AG08395 (cell line): ENCODE data around the gene MNAT1.

ENCODE experiments used
- DNase-seq: peaks from one replicate; pipeline ENCODE4 v3.0.0; 2012; ENCODE audit warnings: mixed read lengths, low spot score

MNAT1 gene

GRCh38 chr14:60968099-60968498 is 233.5 kb downstream of the MNAT1 start:
- DNase-seq = no peak

DNA sequence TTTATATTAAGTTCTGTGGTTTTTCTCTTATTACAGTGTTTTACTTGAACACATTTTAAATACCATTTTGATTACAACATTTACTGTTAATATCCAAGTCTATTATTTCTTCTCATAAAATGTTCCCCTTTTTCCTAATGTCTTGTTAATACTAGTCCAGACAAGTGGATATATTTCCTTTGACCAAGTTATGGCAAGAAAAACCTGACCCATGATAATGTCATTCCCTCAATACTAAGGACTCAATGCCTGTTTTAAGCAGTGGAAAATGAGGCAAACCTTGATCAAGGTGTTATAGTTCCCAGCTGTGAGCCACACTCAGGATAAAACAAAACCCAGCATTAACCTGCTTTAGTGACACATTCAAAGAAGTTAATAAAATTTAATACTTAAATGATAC is 234.1 kb downstream of the MNAT1 start:
- no peak for DNase-seq

DNA sequence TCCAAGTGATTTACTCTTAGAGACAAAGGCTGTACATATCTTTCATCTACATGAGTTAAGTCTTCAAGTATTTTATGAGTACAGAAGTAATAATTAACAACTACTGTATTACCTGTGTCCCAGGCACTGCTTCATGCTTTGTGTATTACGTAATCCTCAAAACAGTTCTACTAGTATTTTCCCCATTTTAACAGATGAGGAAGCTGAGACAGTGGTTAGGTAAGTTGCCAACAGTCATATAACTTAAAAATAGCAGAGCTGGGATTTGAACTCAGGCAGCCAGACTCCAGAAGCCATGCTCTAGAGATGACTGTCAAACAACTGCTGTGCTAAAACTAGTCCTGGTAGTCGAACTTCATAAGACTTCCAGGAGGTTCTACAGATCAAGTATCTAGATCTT is 235.6 kb downstream of the MNAT1 start:
- DNase-seq = no peak

DNA sequence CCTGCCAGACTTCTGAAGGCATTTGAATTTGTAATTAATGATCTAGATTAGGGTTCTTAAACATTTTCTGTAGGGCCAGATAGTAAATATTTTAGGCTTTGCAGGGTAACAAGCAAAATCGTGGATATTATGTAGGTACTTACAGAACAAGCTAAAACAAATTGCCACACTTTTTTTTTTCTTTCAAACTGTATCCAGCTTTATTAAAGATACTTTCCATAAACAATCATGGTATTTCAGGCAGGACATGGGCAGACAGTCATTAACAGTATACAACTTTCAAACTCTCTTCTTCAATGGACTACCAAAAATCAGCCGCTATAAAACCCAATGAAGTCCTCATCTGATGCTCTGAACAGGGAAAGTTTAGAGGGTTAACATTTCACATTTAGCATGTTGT is 236.7 kb downstream of the MNAT1 start:
- DNase-seq = no peak

DNA sequence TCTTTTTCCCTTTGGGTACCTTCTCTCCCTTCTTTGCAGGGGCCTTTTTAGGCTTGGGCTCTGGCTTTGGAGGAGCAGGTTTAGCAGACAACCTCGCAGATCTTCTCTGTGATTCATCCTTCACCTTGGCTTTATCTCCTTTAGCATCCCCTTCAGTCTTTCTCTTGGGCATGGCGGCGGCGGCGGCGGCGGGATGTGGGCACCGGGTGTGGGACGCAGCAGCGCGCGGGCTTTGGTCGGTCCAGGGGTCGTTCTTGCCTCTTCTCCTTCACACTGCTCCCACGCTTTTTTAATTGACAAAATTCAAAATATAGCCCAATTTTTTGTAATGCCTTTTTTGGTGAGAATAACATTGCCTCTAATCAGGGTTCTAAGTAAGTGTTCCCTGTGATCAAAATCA is 237.7 kb downstream of the MNAT1 start:
- no peak for DNase-seq

GRCh38 chr14:60973070-60973469 is 238.5 kb downstream of the MNAT1 start:
- no peak for DNase-seq

GRCh38 chr14:60974090-60974651 is 239.6 kb downstream of the MNAT1 start:
- DNase-seq = no peak

GRCh38 chr14:60975551-60975950 is 241.0 kb downstream of the MNAT1 start:
- DNase-seq = no peak

- DNase-seq = no peak
These were observed 243.3 kb downstream of the MNAT1 start for GRCh38 chr14:60977847-60978246.

DNA sequence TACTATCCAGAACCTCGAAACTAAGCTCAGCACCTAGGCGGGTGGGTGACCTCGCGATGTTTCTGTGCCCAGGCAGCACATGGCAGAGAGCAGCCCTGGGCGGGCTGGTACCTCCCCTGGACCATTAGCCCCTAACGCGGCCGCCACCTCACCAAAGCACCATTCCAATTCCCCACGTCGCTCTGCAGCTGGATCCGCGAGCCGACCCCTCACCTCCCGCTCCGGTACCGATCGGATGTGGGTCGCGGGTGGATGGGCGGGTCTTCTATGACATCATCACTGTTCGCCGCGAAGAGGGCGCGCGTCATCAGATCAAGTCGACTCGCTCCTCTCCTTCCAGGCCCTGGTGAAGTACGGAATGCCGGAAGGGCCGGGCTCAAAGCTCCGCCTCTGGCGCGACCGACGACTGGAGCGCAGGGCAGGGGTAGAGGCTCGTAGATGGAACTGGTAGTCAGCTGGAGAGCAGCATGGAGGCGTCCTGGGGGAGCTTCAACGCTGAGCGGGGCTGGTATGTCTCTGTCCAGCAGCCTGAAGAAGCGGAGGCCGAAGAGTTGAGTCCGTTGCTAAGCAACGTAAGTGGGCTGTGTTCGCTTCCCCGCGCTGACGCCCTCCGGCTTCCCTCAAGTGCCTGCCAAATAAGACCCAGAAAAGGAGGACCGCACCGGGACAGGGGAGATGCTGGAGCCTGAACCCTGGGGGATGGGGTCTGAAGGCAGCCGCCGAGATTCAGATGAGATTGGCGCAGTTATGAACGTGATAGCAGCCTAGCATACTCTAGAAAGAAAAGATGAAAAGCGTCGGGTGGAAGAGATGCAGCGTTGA is 246.5 kb downstream of the MNAT1 start, which contains the start of the genes SLC38A6 and TRMT5:
TSS of gene SLC38A6 (plus strand) at position 435 of the 822 bp plus-strand sequence. CDS start at position 468, 33 bp downstream.
TSS of gene TRMT5 (minus strand) at position 269 of the 822 bp plus-strand sequence. CDS start at position 163, 106 bp downstream.
- DNase-seq = peak; percentile 94

DNA sequence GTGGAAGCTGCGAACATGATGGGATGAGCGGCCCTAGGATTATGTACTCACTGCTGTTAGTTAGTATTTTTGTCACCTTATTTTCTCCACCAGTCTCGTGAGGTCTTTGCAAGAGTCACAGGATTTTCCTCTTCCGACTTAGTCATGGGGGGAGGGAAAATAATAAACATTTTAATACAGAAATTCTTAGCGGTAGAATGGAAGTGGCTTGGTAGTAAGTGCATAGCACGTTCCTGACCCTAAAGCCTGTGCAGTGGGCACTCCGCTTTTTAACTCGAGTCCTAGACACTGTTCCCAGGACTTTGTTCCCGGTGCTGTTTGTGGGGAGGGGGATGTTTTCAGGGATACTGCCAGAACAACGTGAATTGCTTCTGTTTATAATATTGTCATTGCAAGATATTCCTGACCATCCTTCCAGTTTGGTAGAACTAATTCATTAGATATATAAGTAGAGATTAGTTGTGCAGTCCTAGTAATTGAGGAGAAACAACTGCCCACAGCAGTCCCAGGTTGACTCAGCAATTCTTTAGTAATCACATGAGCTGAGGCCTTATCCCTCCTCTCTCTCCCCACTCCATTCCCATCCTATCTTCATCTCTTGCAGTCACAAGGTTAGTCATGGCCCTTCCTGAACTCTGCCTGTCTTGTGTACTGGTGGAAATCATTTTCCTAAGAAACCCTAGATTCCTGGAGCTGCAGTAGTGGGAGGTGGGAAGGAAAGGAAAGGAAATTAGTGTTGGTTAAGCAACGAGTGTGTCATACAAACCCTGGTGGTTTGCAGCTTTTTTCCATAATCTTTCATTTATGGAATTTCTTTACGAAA is 247.3 kb downstream of the MNAT1 start:
- peak; percentile 52 for DNase-seq

GRCh38 chr14:60984196-60984595 is 249.6 kb downstream of the MNAT1 start:
- no peak for DNase-seq

- DNase-seq = no peak
These were observed 251.9 kb downstream of the MNAT1 start for GRCh38 chr14:60986500-60986899.

- peak; percentile 27 for DNase-seq
These were observed 255.0 kb downstream of the MNAT1 start for GRCh38 chr14:60989599-60989998.

DNA sequence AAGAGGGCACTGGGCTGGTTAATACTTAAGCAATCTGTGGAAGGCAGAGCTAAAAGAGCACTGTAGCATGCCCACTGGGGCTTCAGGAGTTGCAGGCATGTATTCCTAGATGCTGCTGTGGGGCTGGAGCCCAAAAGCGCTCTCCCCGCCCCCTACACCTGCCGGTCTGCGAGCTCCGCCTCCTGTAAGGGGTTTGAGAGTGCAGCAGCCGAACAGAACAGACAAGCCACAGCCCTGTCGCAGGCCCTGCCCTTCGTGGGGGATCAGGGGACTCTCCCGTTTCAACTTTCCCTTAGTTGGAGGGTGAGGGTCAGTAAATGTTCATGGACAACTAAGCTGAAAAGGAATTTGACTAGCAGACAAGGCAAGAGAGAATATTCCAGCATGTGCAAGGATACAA is 264.1 kb downstream of the MNAT1 start:
- no peak for DNase-seq

GRCh38 chr14:60999536-60999935 is 265.0 kb downstream of the MNAT1 start:
- DNase-seq = no peak

GRCh38 chr14:61003571-61003970 is 269.0 kb downstream of the MNAT1 start:
- DNase-seq = peak; percentile 13

- no peak for DNase-seq
These were observed 285.0 kb downstream of the MNAT1 start for GRCh38 chr14:61019537-61019936.
